Esophagus (tissue), 2 donors: ENCODE measurements around the gene SFTA2. TPM values are rescaled to one million over a fixed set of nuclear protein-coding genes. Genes with fewer than 3 reads are reported as not detected.
"Not testable (repeated sequence)": the region's sequence is repeated elsewhere in the genome, so short reads cannot be mapped to it uniquely, and the experiment has no call there.

Source experiments
- H3K27ac ChIP-seq, 2 donors: one replicate each; pipeline ENCODE4 v1.5.1; 2013; ENCODE audit warnings: low read depth in 2 of 2, mild to moderate bottlenecking in 2 of 2, inconsistent platforms in 1 of 2, low read length in 1 of 2, moderate library complexity in 1 of 2
- H3K27me3 ChIP-seq, 2 donors: one replicate each; pipeline ENCODE4 v1.6.1; 2013; ENCODE audit warnings: low read length in 2 of 2, control low read depth in 1 of 2, mild to moderate bottlenecking in 1 of 2; ENCODE audit not compliant: insufficient read depth in 2 of 2, control insufficient read depth in 1 of 2
- H3K36me3 ChIP-seq, 2 donors: one replicate each; pipeline ENCODE4 v1.6.1; 2013; ENCODE audit warnings: low read length in 1 of 2; ENCODE audit not compliant: control insufficient read depth in 2 of 2, insufficient read depth in 2 of 2
- H3K4me1 ChIP-seq, 2 donors: one replicate each; pipeline ENCODE4 v1.6.1; 2013; ENCODE audit warnings: low read length in 1 of 2; ENCODE audit not compliant: control insufficient read depth in 2 of 2, insufficient read depth in 2 of 2
- H3K4me3 ChIP-seq, 2 donors: one replicate each; pipeline ENCODE4 v1.5.1; 2013; ENCODE audit warnings: low read length in 2 of 2, mild to moderate bottlenecking in 2 of 2, low read depth in 1 of 2, moderate library complexity in 1 of 2
- H3K9me3 ChIP-seq, 2 donors: one replicate each; pipeline ENCODE4 v1.6.1; 2013; ENCODE audit warnings: mild to moderate bottlenecking in 2 of 2, low read depth in 1 of 2, low read length in 1 of 2, moderate library complexity in 1 of 2; ENCODE audit not compliant: control insufficient read depth in 2 of 2, insufficient read depth in 1 of 2
- WGBS, 2 donors: extraction: QIAGEN DNeasy Blood & Tissue Kit; methylation state at CpG; one replicate each; pipeline ENCODE4 v1.1.7; 2013; 5-methylcytosine and 5-hydroxymethylcytosine counted together
- polyA plus RNA-seq, 2 donors: library from polyadenylated mRNA; stranded (reverse); fragments of 200-250 nt; gene quantifications; one replicate each; pipeline ENCODE4 v1.2.3, GENCODE V29; 2013
- donor health status: healthy with polysubstance abuse.
- donor health status: Bipolar disorder and iron deficiency.

SFTA2 gene
- polyA plus RNA-seq, 2 donors = 130 to 421 TPM

DNA sequence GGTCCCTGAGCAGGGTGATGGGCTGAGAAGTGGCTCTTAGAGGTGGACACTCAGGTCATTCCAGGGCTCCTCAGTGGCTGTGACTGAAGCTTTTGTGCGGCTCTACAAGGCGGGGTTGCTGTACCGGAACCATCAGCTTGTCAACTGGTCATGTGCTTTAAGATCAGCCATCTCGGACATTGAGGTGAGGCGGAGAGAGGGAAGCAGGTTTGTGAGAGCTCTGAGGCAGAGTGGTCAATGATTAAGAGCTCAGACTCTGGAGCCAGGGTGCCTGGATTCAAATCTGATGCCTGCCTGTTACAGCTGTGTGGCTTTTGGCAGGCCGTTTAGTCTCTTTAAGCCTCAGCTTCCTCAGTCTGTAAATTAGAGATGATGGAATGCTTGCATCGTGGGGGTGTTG, 14.9 kb downstream of the SFTA2 start:
- WGBS, 2 donors = 83 to 86% methylated on average over 7 of the region's 7 CpGs
- Histone ChIP-seq H3K4me1 (peaks cover 0 to 2% of the 10 kb centered on the region in 2 donors), H3K4me3 (peak overlapping the region in 1 of 2 donors; percentile 16), H3K36me3 (peaks cover 7 to 30% of the 10 kb centered on the region in 2 donors), H3K27ac (peak overlapping the region; percentile 15 to 61), H3K27me3 (no peaks in the 10 kb centered on the region), H3K9me3 (no peaks in the 10 kb centered on the region)

DNA sequence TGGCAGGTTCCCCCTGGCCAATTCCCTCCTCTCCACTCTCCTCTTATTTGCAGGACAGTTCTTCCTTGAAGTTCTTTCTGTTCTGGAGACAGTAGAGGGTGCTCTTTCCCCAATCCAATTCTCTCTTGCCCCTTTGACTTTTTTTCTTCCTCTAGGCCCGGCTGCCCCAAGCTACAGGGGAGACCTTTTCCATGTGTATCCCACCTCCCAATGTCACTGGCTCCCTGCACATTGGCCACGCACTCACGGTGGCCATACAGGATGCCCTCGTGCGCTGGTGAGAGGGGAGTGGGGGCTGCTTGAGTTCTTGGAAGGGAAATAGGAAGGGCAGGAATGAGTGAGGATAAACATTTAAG, 16.4 kb downstream of the SFTA2 start:
- peak overlapping the region; percentile 91 to 97 for H3K27ac ChIP-seq
- peaks cover 4 to 24% of the 10 kb centered on the region in 2 donors for H3K36me3 ChIP-seq
- peak overlapping the region; percentile 12 to 57 for H3K4me3 ChIP-seq
- no peaks in the 10 kb centered on the region for H3K9me3 ChIP-seq
- whole genome bisulfite sequencing, 2 donors = 23 to 26% methylated on average over 5 of the region's 5 CpGs
- peaks cover 0 to 2% of the 10 kb centered on the region in 2 donors for H3K4me1 ChIP-seq
- H3K27me3 ChIP-seq = no peaks in the 10 kb centered on the region

DNA sequence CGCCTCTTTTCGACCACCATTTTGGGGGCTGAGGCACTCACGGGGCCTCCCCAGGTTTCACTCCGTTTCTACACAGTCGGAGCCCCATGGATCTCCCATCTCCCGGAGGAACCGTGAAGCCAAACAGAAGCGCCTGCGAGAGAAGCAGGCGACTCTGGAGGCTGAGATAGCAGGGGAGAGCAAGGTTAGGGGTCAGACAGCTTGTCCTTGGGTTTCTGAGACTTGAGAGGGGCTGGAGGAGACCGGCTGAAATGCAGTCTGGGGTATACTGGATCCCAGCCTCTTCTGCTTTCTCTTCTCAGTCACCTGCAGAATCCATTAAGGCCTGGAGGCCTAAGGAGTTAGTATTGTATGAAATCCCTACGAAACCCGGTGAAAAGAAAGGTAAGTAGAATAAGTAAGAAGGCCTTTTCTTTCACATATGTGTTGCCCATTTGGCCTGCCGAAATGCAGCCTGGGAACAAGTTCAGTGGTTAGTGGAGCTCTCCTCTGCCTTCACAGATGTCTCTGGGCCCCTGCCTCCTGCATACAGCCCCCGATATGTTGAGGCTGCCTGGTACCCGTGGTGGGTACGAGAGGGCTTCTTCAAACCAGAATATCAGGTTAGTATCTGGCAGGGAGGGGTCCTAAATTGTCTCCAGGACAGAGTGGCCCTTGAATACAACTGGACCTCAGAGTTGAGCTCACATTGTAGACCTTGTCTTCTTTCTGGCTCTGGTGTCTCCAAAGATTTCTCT, 16.9 kb downstream of the SFTA2 start:
- H3K4me3 ChIP-seq = peak overlapping the region; percentile 57 to 58
- peaks cover 0 to 2% of the 10 kb centered on the region in 2 donors for H3K4me1 ChIP-seq
- peaks cover 0 to 21% of the 10 kb centered on the region in 2 donors for H3K36me3 ChIP-seq
- H3K9me3 ChIP-seq = no peaks in the 10 kb centered on the region
- 30 to 37% methylated on average over 17 of the region's 17 CpGs for WGBS, 2 donors
- peak overlapping the region; percentile 91 to 97 for H3K27ac ChIP-seq
- H3K27me3 ChIP-seq = no peaks in the 10 kb centered on the region

DNA sequence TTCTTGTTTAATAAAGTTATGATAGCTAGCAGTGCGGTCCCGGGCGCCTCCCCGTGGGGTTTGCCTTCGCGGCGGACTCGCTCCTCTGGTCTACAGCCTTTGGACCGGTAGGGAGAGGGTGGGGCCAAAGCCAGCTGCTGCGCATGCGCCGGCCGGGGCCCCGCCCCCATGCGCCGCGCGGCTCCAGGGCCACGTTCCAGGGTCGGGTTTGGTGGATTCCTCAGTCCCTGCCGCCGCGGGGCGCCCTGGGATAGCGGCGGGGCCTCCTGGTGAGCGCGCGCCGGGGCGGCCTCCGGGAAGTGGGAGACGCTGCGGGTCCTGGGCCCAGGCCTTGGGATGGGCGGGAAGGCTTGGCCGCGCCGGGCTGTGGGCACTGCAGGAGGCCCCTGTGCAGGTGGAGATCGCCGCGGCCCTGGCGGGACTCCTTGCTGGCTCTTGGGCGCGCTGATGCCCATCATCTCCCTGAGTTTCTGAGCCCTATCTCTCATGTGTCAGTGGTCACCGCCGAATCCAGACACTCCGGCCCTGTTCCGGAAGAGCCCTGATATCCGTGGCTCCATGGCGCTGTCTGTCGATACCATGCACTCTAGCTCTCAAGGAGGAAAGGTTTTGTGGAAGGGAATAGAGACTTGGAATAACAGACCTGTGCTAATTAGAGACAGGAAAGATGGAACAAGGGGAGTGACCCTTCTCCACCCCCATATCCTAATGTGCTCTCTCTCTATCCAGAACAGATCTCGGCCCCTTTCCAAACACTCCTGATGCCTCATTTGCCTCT, 17.7 kb downstream of the SFTA2 start, which contains the start of gene VARS2:
Gene VARS2, plus strand, starts transcription at position 163 of the 778 bp plus-strand sequence. Its CDS starts 599 bp downstream, at position 762.
- Histone ChIP-seq H3K4me3 (peak within 1 kb of the TSS; percentile 57 to 58), H3K4me1 (peaks cover 0 to 2% of the 10 kb centered on the region in 2 donors), H3K27ac (peak within 1 kb of the TSS; percentile 91 to 97), H3K27me3 (no peaks in the 10 kb centered on the region), H3K9me3 (no peaks in the 10 kb centered on the region), H3K36me3 (peaks cover 0 to 15% of the 10 kb centered on the region in 2 donors)
- 0 to 1% methylated on average over 51 to 52 of the region's 52 CpGs for WGBS, 2 donors

DNA sequence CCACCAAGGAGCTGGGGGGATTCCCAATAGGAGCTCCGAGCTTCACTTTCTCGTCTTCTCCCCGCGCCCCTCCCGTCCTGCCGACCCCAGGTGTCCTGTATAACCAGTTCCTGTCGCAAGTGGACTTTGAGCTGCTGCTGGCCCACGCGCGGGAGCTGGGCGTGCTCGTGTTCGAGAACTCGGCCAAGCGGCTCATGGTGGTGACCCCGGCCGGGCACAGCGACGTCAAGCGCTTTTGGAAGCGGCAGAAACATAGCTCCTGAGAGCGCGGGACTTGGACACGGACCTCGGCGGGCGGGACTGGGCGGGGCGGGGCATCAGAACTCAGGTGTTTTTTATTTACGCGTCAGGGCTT, 18.3 kb downstream of the SFTA2 start:
- 5% methylated on average over 31 of the region's 31 CpGs for WGBS, 2 donors
- Histone ChIP-seq H3K36me3 (peaks cover 0 to 15% of the 10 kb centered on the region in 2 donors), H3K4me3 (peak overlapping the region; percentile 41 to 57), H3K27ac (peak overlapping the region; percentile 91 to 95), H3K27me3 (no peaks in the 10 kb centered on the region), H3K9me3 (no peaks in the 10 kb centered on the region), H3K4me1 (peaks cover 2 to 4% of the 10 kb centered on the region in 2 donors)

DNA sequence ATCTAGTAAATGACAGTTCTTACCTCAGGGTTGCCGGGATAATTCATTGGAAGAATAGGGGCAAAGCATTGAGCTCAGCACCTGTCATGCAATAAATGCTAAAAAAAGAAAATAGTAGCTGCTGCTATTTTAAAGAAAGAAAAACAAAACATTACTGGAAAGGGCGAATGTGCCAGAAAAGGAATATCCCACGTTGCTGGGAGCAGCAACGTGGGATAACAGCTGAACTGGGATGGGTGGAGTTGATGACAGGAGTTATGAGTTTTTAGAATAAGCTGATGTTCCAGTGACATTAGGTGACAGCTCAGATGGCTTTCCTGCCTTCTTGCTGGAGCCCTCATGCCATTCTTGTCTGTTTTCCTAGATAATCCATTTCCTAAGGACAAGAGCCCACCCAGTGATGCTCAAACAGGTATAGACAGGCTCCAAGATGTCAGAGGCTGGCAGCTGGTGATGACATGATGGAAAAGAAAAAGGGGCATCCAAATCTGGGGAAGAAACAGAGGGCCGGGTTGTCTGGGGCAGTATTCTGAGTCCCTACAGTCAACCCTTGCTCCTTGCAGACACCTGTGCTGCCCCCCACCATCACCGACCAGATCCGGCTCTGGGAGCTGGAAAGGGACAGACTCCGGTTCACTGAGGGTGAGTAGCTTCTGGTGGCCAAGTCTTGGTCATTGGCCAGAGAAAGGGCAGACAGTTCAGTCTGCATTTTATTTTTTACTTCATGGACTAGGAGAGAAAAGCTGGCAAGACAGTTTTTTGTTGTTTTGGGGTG, 19.0 kb downstream of the SFTA2 start:
- Histone ChIP-seq H3K36me3 (peaks cover 0 to 15% of the 10 kb centered on the region in 2 donors), H3K4me1 (peaks cover 2 to 4% of the 10 kb centered on the region in 2 donors), H3K27me3 (no peaks in the 10 kb centered on the region), H3K9me3 (no peaks in the 10 kb centered on the region), H3K4me3 (no peak overlapping the region), H3K27ac (no peak overlapping the region)
- WGBS, 2 donors = 72 to 80% methylated on average over 8 of the region's 8 CpGs

DNA sequence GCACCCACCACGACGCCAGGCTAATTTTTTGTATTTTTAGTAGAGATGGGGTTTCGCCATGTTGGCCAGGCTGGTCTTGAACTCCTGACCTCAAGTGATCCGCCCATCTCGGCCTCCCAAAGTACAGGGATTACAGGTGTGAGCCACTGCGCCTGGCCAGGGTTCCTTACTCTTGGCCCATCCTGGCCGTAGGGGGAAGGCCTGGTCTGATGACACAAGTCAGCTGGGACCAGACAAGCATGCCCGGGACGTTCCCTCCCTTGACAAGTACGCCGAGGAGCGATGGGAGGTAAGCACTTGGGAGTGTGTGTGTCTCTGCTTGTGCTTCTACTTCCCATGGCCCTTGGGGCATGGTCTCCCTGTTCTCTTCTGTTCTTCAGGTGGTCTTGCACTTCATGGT, 21.5 kb downstream of the SFTA2 start:
- not testable (repeated sequence) for H3K36me3 ChIP-seq, H3K4me3 ChIP-seq, H3K4me1 ChIP-seq, H3K27me3 ChIP-seq, H3K27ac ChIP-seq, H3K9me3 ChIP-seq
- WGBS, 2 donors = 91 to 92% methylated on average over 12 of the region's 12 CpGs

DNA sequence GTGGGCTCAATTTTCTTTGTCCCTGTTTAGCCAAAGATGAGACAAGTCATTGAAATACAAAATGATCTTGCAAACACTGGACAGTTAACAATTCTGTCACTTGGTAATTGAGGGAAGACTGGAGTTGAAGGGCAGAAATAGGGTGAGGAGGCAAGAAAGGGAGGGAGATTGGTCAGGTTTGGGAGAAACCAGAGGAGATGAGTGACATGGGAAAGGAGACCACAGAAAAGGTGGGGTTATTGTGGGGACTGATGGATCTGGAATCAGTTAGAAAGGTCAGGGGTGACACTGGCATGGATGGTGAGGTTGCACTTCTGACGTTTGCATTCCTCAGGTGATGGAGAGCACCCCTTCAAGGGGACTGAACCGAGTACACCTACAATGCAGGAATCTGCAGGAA, 23.3 kb downstream of the SFTA2 start:
- H3K4me1 ChIP-seq = peaks cover 0 to 4% of the 10 kb centered on the region in 2 donors
- H3K27me3 ChIP-seq = no peaks in the 10 kb centered on the region
- peaks cover 0 to 10% of the 10 kb centered on the region in 2 donors for H3K36me3 ChIP-seq
- 26% methylated on average over 2 of the region's 2 CpGs for WGBS, 2 donors
- no peaks in the 10 kb centered on the region for H3K9me3 ChIP-seq
- H3K27ac ChIP-seq = no peak overlapping the region
- H3K4me3 ChIP-seq = peak overlapping the region; percentile 88 to 94
